ENCODE data around the gene C1QTNF7.
A peak's percentile ranks its signal among the peaks of the same experiment; 100 is the strongest.

Gene C1QTNF7

GRCh38 chr4:15427701-15428100 lies at the start of gene C1QTNF7:
C1QTNF7 (plus strand) TSS chr4:15428033; CDS start chr4:15435744, 7,711 bp downstream.
- DNase-seq = no peak

GRCh38 chr4:15378062-15378461 lies 49.8 kb upstream of the C1QTNF7 start:
- DNase-seq = no peak

- no peak for DNase-seq
These were observed 49.3 kb upstream of the C1QTNF7 start for GRCh38 chr4:15378493-15378892.

GRCh38 chr4:15381806-15382338 lies 46.0 kb upstream of the C1QTNF7 start:
- DNase-seq = no peak

GRCh38 chr4:15382669-15383273 lies 45.1 kb upstream of the C1QTNF7 start:
- no peak for DNase-seq

- DNase-seq = no peak
These were observed 42.3 kb upstream of the C1QTNF7 start for GRCh38 chr4:15385515-15385914.

- no peak for DNase-seq
These were observed 41.9 kb upstream of the C1QTNF7 start for GRCh38 chr4:15385928-15386327.

GRCh38 chr4:15390494-15390893 lies 37.3 kb upstream of the C1QTNF7 start:
- DNase-seq = no peak

- no peak for DNase-seq
These were observed 35.6 kb upstream of the C1QTNF7 start for GRCh38 chr4:15392053-15392805.

GRCh38 chr4:15395311-15395710 lies 32.5 kb upstream of the C1QTNF7 start:
- no peak for DNase-seq

- peak; percentile 74 for DNase-seq
These were observed 31.6 kb upstream of the C1QTNF7 start for GRCh38 chr4:15396157-15396800.

GRCh38 chr4:15398001-15398400 lies 29.8 kb upstream of the C1QTNF7 start:
- no peak for DNase-seq

- no peak for DNase-seq
These were observed 29.1 kb upstream of the C1QTNF7 start for GRCh38 chr4:15398732-15399131.

GRCh38 chr4:15400226-15400625 lies 27.6 kb upstream of the C1QTNF7 start:
- no peak for DNase-seq

- no peak for DNase-seq
These were observed 26.7 kb upstream of the C1QTNF7 start for GRCh38 chr4:15400981-15401671.

GRCh38 chr4:15402146-15402545 lies 25.7 kb upstream of the C1QTNF7 start:
- no peak for DNase-seq

- DNase-seq = no peak
These were observed 24.9 kb upstream of the C1QTNF7 start for GRCh38 chr4:15402974-15403373.

GRCh38 chr4:15405018-15405417 lies 22.8 kb upstream of the C1QTNF7 start:
- no peak for DNase-seq

GRCh38 chr4:15410750-15411149 lies 17.1 kb upstream of the C1QTNF7 start:
- DNase-seq = no peak

- no peak for DNase-seq
These were observed 15.4 kb upstream of the C1QTNF7 start for GRCh38 chr4:15412461-15412860.

- no peak for DNase-seq
These were observed 14.7 kb upstream of the C1QTNF7 start for GRCh38 chr4:15413010-15413622.

GRCh38 chr4:15413623-15414019 lies 14.2 kb upstream of the C1QTNF7 start:
- no peak for DNase-seq

Measured in NCI-H82 (cell line).